HS-27A (cell line): ENCODE measurements around the gene MAGEH1.
"Not testable (repeated sequence)": the region's sequence is repeated elsewhere in the genome, so short reads cannot be mapped to it uniquely, and the experiment has no call there.

ENCODE experiments used
- DNase-seq: peaks from one replicate; pipeline ENCODE4 v3.0.0-alpha.2; 2012; ENCODE audit warnings: low read depth, missing footprints

The MAGEH1 gene

GRCh38 chrX:55451990-55452832 lies at the start of gene MAGEH1:
TSS of gene MAGEH1 (plus strand) at chrX:55452127. CDS start at chrX:55452375, 248 bp downstream.
- no peak for DNase-seq

GRCh38 chrX:55427079-55427478 lies 24.8 kb upstream of the MAGEH1 start:
- not testable (repeated sequence) for DNase-seq

- not testable (repeated sequence) for DNase-seq
Measured at GRCh38 chrX:55443468-55443867, 8.5 kb upstream of the MAGEH1 start.

- no peak for DNase-seq
Measured at GRCh38 chrX:55450259-55450658, 1.7 kb upstream of the MAGEH1 start.

GRCh38 chrX:55451141-55451540 lies 786 bp upstream of the MAGEH1 start:
- no peak for DNase-seq

- no peak for DNase-seq
Measured at GRCh38 chrX:55451626-55451989, 319 bp upstream of the MAGEH1 start.

- DNase-seq: no peak
Measured at GRCh38 chrX:55452833-55453124, 852 bp downstream of the MAGEH1 start.

- DNase-seq: not testable (repeated sequence)
Measured at GRCh38 chrX:55455708-55456107, 3.8 kb downstream of the MAGEH1 start.

GRCh38 chrX:55459426-55459825 lies 7.5 kb downstream of the MAGEH1 start:
- DNase-seq: not testable (repeated sequence)

- not testable (repeated sequence) for DNase-seq
Measured at GRCh38 chrX:55459926-55460325, 8.0 kb downstream of the MAGEH1 start.

GRCh38 chrX:55464050-55464449 lies 12.1 kb downstream of the MAGEH1 start:
- DNase-seq: not testable (repeated sequence)

GRCh38 chrX:55465108-55465507 lies 13.2 kb downstream of the MAGEH1 start:
- not testable (repeated sequence) for DNase-seq

- DNase-seq: not testable (repeated sequence)
Measured at GRCh38 chrX:55465791-55466190, 13.9 kb downstream of the MAGEH1 start.

GRCh38 chrX:55479956-55480355 lies 28.0 kb downstream of the MAGEH1 start:
- DNase-seq: not testable (repeated sequence)

- no peak for DNase-seq
Measured at GRCh38 chrX:55480390-55481062, 28.6 kb downstream of the MAGEH1 start.

GRCh38 chrX:55484948-55485347 lies 33.0 kb downstream of the MAGEH1 start:
- DNase-seq: no peak

GRCh38 chrX:55486736-55487135 lies 34.8 kb downstream of the MAGEH1 start:
- DNase-seq: peak; percentile 0

GRCh38 chrX:55487143-55487542 lies 35.2 kb downstream of the MAGEH1 start:
- DNase-seq: no peak

- no peak for DNase-seq
Measured at GRCh38 chrX:55488006-55488592, 36.2 kb downstream of the MAGEH1 start.

- peak; percentile 3 for DNase-seq
Measured at GRCh38 chrX:55488593-55489313, 36.8 kb downstream of the MAGEH1 start.

GRCh38 chrX:55489314-55490009 lies 37.5 kb downstream of the MAGEH1 start, which contains the start of gene USP51:
TSS of gene USP51 (minus strand) at chrX:55489848. CDS start at chrX:55488939, 909 bp downstream.
- no peak for DNase-seq

- DNase-seq: no peak
Measured at GRCh38 chrX:55490121-55490520, 38.2 kb downstream of the MAGEH1 start.
